ENCODE results near the gene PHEX. TPM values are rescaled to one million over a fixed set of nuclear protein-coding genes. Genes with fewer than 3 reads are reported as not detected.

PHEX gene
- total RNA-seq, 4 donors from 2014 or later: 0.14 to 0.20 TPM; not detected in 2

DNA sequence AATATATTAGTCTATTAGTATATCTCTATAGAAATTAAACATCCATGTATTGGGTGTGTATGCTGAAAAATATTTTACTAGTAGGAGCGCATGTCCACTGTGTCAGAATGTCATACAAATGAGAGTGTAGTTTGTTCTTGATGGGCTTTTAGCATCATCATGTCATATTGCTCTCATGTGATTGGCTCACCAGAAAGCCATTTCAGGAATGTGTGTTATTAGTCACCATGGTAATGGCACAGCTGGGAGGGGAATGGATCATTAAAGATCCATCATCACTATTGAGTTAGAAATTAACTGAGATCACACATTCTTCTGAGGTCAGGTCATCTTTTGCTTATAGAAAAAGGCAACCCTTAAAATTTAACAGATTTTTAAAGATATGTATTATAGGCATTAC is 77.3 kb downstream of the PHEX start:
- no peaks in the 10 kb centered on the region for H3K4me1 ChIP-seq
- 93% methylated on average over 1 of the region's 1 CpG; no CpG with 5 or more reads in 1 of the 2 donors for WGBS, 2 donors (ENCODE audit: low coverage in 1 of 2)
- intact Hi-C loops (cut with DNase I; ENCODE audit: low total_unique reads): no loop called here

DNA sequence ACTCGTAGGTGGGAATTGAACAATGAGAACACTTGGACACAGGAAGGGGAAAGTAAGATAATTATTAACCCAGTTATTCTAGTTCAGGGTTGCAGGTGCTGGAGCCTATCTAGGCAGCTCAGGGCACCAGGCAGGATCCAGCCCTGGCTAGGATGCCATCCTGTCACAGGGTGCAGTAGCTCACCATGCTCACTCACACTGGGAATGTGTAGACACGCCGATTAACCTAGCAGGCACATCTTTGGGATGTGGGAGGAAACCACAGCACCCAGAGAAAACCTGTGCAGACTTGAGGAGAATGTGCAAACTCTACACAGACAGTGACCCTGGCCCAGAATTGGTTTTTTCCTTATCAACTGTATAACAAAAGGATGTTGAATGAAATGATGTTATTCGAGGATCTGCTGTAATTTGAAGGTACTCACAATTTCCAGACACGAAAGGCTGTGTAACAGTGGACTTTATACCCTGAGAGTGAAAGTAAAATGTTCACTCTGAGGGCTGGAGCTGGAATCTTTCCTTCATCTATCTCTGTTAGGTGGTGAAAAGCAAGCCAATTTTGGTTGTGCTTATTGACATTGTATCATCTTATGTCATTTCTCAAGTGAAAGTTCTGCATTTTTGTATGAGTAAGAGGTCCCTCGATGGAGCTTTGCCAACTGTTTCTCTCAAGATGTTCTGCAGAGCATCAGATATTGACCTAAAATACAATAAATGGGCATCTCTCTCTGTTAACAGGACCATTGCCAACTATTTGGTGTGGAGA is 78.8 kb downstream of the PHEX start:
- Histone ChIP-seq H3K36me3 (no peaks in the 10 kb centered on the region), H3K27ac (no peak overlapping the region), H3K4me1 (no peaks in the 10 kb centered on the region), H3K27me3 (no peaks in the 10 kb centered on the region), H3K4me3 (no peak overlapping the region), H3K9me3 (no peaks in the 10 kb centered on the region)
- in situ Hi-C loops (cut with MboI; ENCODE audit: low pct_ligation_motif_present in 1 of 4, low pct_unique_long_range_greater_than_20kb in 1 of 4, low sequenced_read_pairs in 3 of 4): no loop called here
- 51 to 56% methylated on average over 2 to 6 of the region's 6 CpGs for WGBS, 2 donors (ENCODE audit: low coverage in 1 of 2)
- intact Hi-C loops (cut with DNase I; ENCODE audit: low total_unique reads): no loop called here
- no peak for TF ChIP-seq EP300 (IDR thresholded peaks at IDR 0.05; ENCODE audit: low read depth)
- TF ChIP-seq, protein P1, sequence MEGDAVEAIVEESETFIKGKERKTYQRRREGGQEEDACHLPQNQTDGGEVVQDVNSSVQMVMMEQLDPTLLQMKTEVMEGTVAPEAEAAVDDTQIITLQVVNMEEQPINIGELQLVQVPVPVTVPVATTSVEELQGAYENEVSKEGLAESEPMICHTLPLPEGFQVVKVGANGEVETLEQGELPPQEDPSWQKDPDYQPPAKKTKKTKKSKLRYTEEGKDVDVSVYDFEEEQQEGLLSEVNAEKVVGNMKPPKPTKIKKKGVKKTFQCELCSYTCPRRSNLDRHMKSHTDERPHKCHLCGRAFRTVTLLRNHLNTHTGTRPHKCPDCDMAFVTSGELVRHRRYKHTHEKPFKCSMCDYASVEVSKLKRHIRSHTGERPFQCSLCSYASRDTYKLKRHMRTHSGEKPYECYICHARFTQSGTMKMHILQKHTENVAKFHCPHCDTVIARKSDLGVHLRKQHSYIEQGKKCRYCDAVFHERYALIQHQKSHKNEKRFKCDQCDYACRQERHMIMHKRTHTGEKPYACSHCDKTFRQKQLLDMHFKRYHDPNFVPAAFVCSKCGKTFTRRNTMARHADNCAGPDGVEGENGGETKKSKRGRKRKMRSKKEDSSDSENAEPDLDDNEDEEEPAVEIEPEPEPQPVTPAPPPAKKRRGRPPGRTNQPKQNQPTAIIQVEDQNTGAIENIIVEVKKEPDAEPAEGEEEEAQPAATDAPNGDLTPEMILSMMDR (IDR thresholded peaks at IDR 0.05): no peak
- no peak for TF ChIP-seq POLR2A (IDR thresholded peaks at IDR 0.05)
- no peak for TF ChIP-seq POLR2AphosphoS5 (IDR thresholded peaks at IDR 0.05)
- DNase-seq: no peak

More for the DNA sequence above, 77.3 kb downstream of the PHEX start:
- Histone ChIP-seq H3K36me3 (no peaks in the 10 kb centered on the region), H3K9me3 (no peaks in the 10 kb centered on the region), H3K4me3 (no peak overlapping the region), H3K27ac (no peak overlapping the region), H3K27me3 (no peaks in the 10 kb centered on the region)
- TF ChIP-seq POLR2A (IDR thresholded peaks at IDR 0.05) (no peak), POLR2AphosphoS5 (IDR thresholded peaks at IDR 0.05) (no peak), EP300 (IDR thresholded peaks at IDR 0.05; ENCODE audit: low read depth) (no peak)
- TF ChIP-seq, protein P1 (IDR thresholded peaks at IDR 0.05): no peak
- in situ Hi-C loops (cut with MboI; ENCODE audit: low pct_ligation_motif_present in 1 of 4, low pct_unique_long_range_greater_than_20kb in 1 of 4, low sequenced_read_pairs in 3 of 4): no loop called here
- no peak for DNase-seq

DNA sequence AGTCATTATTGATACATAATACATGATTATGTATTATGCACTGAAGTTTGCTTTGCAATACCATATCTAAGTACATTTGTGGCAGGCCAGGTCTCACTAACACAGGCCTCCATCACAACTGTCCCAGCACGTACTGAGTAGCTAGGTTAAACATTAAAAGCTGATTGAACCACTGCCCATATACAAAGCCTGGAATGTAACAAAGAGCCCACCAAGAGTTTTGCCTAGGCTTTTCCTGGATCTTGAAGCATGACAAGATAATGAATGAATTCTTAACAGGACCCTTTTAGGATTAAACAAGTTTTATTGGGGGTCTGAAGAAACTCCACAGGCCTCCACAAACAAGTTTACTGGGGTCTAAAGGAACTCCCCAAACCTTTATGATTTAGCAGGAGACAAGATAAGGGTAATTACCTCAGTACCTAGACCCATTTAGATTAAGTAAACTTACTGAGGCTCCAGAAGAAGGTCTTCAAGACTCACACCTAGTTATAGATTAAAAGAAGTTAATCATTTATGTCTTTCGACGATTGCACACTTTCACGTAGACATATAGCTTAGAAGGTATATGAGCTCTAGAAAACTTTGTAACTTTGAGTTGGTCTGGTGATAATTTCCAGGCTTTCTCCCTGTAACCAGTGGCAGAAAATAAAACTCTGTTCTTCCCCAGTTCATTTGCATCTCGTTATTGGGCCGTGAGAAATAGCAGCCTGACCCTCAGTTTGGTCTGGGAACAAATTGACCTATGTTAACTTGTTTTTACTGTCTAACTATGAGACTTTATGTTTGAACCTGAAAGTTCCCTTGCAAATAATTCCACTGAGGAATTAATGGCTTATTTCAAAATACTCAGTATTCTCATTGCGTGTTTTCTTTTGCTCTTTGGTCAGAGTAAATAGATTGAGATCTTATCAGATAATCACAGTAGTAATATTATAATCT is 84.8 kb downstream of the PHEX start:
- H3K27me3 ChIP-seq: no peaks in the 10 kb centered on the region
- H3K4me3 ChIP-seq: no peak overlapping the region
- no peak overlapping the region for H3K27ac ChIP-seq
- no peak for DNase-seq
- no peaks in the 10 kb centered on the region for H3K4me1 ChIP-seq
- intact Hi-C loops (cut with DNase I; ENCODE audit: low total_unique reads): no loop called here
- no peaks in the 10 kb centered on the region for H3K9me3 ChIP-seq
- no peaks in the 10 kb centered on the region for H3K36me3 ChIP-seq
- TF ChIP-seq EP300 (IDR thresholded peaks at IDR 0.05; ENCODE audit: low read depth): no peak
- TF ChIP-seq, protein P1 (IDR thresholded peaks at IDR 0.05): no peak
- no peak for TF ChIP-seq POLR2A (IDR thresholded peaks at IDR 0.05)
- no peak for TF ChIP-seq POLR2AphosphoS5 (IDR thresholded peaks at IDR 0.05)
- in situ Hi-C loops (cut with MboI; ENCODE audit: low pct_ligation_motif_present in 1 of 4, low pct_unique_long_range_greater_than_20kb in 1 of 4, low sequenced_read_pairs in 3 of 4): no loop called here
- WGBS, 2 donors (ENCODE audit: low coverage in 1 of 2): 43 to 61% methylated on average over 4 to 7 of the region's 7 CpGs

DNA sequence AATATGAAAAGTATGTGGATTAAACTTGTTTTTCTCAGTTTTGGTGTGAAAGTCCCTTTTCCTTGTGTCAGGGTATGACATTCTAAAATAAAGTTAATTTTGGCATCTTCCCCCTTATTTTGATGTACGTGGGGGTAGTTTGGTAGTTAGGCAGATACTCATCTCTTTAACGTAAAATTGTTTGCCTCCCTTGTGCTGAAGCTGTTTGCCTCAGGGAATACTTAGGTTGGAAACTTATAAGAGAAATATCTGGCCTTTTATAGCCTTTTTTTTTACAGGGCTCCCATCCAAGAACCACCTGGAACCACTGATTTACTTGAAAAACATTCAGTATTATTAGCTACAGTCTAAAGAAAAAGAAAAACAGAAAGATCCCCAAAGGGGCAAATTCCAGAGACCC is 85.5 kb downstream of the PHEX start:
- 33 to 37% methylated on average over 2 of the region's 2 CpGs for WGBS, 2 donors (ENCODE audit: low coverage in 1 of 2)
- H3K36me3 ChIP-seq: no peaks in the 10 kb centered on the region
- no peaks in the 10 kb centered on the region for H3K4me1 ChIP-seq
- intact Hi-C loops (cut with DNase I; ENCODE audit: low total_unique reads): no loop called here
- TF ChIP-seq POLR2A (IDR thresholded peaks at IDR 0.05): no peak
- TF ChIP-seq EP300 (IDR thresholded peaks at IDR 0.05; ENCODE audit: low read depth): no peak
- TF ChIP-seq POLR2AphosphoS5 (IDR thresholded peaks at IDR 0.05): no peak
- TF ChIP-seq, protein P1 (IDR thresholded peaks at IDR 0.05): no peak
- no peak overlapping the region for H3K4me3 ChIP-seq
- H3K27ac ChIP-seq: no peak overlapping the region
- H3K9me3 ChIP-seq: no peaks in the 10 kb centered on the region
- in situ Hi-C loops (cut with MboI; ENCODE audit: low pct_ligation_motif_present in 1 of 4, low pct_unique_long_range_greater_than_20kb in 1 of 4, low sequenced_read_pairs in 3 of 4): no loop called here
- no peaks in the 10 kb centered on the region for H3K27me3 ChIP-seq
- no peak for DNase-seq
